Dedifferentiated amniotic fluid mesenchymal stem cell (primary cell): ENCODE results near the gene HIVEP3.
A peak's percentile ranks its signal among the peaks of the same experiment; 100 is the strongest.

Experiments used
- DNase-seq: peaks from one replicate; pipeline ENCODE4 v3.0.0-alpha.2; 2016; ENCODE audit errors: extremely low spot score

The HIVEP3 gene

DNA sequence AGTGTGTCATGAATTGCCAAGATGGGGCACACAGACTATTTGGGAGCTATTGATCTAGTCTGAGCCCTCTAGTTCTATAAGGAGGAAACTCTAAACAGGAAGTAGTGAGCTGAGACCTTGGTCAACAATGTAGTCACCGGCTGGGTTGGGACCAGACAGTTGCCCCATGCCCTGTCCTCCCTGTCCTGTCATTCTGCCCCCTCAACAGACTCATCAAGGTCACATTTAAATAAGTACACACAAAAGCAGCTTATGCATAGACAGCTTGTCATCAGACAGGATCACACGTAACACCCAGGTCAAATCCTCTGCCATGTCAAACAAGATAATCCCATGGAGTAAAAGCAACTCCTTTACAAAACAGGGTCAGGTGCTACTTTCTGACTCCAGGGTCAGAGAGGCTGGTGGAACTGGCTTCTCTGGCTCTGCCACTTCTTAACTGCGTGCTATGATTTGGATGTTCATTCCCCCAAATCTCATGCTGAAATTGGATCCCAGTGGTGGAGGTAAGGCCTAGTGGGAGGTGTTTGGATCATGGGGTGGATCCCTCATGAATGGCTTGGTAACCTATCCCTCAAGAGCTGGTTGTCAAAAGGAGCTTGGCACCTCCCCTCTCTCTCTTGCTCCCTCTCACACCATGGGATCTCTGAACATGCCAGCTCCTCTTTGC lies 128.9 kb downstream of the HIVEP3 start:
- DNase-seq: no peak

DNA sequence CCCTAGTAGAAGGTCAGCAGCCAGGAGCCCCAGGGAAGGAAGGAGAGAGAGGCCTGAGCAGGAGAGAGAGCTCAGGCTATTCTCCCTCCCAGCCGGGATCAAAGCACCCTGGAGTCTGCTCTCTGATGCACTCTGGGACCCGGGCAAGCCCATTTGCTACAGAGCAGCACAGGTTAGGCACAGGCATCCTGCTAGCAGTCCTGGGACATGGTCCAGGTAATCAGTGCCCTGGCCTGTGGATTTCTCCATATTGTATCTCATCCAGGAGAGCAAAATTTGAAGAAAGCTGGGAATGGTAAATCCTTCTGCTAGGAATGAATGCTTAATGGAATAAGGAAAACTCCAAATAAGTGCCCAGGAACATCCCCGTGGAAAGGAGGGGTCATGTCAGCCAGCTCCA lies 130.3 kb downstream of the HIVEP3 start:
- DNase-seq: no peak

- DNase-seq: no peak
Measured at GRCh38 chr1:41784531-41785274, 134.0 kb downstream of the HIVEP3 start.

GRCh38 chr1:41783189-41783639 lies 135.5 kb downstream of the HIVEP3 start:
- DNase-seq: peak; percentile 80

- no peak for DNase-seq
Measured at GRCh38 chr1:41780916-41781315, 137.8 kb downstream of the HIVEP3 start.

GRCh38 chr1:41780322-41780721 lies 138.4 kb downstream of the HIVEP3 start:
- DNase-seq: no peak

- no peak for DNase-seq
Measured at GRCh38 chr1:41779360-41779759, 139.4 kb downstream of the HIVEP3 start.

GRCh38 chr1:41777695-41778094 lies 141.0 kb downstream of the HIVEP3 start:
- no peak for DNase-seq

DNA sequence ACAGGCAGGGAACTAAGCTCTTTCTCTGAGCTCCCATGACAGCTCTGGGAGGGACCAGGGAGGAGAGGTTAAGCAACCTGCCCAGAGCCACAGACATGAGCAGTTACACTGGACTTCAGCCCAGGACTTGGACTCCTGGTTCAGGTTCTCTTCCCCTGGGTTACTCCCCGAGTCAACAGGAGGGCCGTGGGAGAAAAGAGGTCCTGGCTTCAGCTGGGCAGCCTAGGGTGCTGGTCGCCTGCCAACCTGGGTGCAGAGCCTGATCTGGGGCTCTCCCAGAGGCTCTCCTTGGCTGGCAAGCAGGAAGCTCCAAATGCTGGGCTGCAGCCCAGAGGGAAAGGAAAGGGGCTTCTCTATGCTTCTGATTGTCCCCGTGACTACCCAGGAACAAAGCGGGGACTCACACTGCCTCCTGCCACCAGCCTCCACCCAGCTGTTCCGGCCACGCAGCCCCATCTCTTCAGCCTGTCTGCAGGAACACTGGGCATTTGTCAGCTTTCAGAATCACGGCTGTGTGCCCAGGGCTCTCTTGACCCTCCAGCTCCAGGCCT lies 141.8 kb downstream of the HIVEP3 start:
- DNase-seq: no peak

DNA sequence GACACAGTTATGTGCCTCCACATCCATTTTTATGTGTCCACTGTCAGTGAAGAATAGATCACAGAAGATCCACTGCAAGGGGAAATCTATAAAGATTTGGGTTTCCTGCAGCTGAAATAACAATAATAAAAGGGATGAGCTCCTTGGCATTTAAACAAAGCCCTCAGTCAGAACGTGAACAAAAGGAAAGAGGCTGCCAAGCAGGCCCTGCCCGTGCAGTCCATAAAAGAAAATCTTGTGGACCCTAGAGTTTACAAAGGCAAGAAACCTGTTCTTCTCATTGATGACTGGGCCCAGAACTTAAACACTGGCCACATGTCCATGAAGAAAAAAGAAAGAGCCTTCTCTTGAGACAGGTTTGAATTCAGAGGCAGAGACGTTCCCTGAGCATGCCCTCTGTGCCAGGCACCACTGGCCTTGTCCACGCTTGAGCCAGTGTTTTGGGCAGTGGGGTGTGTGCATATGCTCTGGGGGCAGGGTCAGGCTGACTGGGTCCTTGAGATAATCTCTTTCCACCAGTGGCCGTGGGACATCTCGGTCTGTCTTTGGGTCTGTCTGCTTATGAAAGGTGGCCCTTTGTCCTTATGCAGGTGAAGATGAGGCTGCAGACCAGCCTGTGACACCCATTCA lies 142.7 kb downstream of the HIVEP3 start:
- no peak for DNase-seq

DNA sequence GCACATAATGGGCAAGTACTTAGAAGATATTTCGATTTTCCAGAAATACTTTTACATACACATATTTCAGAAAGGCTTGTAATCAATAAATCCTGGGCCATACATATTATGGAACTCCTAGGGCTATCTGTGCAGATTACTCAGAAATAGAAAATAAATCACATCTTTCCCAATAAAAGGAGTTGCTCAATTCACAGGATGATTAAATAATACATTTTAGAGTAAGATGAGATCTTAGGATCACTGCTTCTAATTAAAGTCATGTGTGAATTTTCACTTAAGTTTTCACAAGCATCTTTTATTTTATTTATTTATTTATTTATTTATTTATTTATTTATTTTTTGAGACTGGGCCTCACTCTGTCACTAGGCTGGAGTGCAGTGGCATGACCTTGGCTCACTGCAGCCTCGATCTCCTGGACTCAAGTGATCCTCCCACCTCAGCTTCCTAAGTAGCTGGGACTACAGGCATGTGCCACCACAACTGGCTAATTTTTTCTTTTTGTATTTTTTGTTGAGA lies 144.2 kb downstream of the HIVEP3 start:
- DNase-seq: no peak

DNA sequence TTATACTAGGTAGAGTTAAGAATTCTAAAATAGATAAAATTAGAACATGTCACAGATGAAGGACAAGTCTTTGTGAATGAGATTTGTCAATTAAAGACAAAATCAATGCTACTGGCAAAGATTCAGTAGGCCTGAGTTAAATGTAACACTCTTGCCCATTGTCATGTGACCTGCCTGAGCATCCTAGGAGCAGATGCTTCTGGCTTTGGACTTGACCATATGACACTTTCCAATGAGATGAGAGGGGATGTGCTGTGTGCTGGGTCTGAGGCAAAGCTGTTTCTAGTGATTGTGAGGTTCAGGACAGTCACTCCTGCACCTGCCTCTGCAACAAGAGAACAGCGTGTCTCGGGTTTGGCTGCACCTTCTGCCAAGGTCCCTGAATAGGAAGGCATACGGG lies 144.9 kb downstream of the HIVEP3 start:
- DNase-seq: no peak

GRCh38 chr1:41773144-41773591 lies 145.6 kb downstream of the HIVEP3 start:
- DNase-seq: peak; percentile 25

- DNase-seq: no peak
Measured at GRCh38 chr1:41769068-41769467, 149.7 kb downstream of the HIVEP3 start.

DNA sequence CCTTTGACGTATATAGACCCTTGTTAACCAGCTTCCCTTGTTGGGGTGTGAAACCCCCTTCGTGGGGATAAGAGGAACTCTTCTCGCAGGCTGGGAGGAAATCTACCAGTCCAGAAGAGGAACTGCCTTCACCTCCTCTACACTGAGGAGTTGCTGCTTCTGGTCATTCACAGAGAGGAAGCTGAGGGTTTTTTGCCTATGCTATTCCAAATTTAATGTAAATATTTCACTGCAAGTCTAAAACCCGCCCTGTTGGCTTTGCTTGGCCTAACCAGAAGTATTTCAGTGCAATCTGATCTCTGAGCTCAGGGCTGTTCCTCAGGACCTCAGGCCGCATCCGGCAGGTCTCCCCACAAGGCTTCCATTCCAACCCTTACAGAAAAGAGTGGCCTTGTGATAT lies 150.1 kb downstream of the HIVEP3 start:
- no peak for DNase-seq

- DNase-seq: no peak
Measured at GRCh38 chr1:41767534-41768525, 150.9 kb downstream of the HIVEP3 start.

DNA sequence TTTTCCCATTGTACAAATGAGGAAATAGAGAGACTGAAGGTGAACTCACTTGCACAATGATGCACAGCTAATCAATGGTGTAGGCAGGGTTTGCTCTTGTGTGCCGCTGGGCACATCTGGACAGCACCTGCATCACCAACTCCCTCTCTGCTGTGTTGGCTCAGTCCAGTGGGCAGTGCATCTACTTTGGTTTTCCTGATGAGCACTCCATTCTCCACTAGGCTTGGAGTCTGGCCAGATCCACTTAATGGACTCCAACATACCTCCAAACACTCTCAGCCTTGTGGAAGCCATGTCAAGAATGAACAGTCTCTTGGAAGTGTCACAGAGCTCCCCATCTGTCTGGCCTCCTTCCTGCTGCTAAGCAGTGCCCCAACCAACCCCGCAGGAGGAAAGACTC lies 152.2 kb downstream of the HIVEP3 start:
- DNase-seq: no peak

- no peak for DNase-seq
Measured at GRCh38 chr1:41766041-41766440, 152.7 kb downstream of the HIVEP3 start.

GRCh38 chr1:41765152-41765551 lies 153.6 kb downstream of the HIVEP3 start:
- no peak for DNase-seq

- no peak for DNase-seq
Measured at GRCh38 chr1:41764656-41765055, 154.1 kb downstream of the HIVEP3 start.

DNA sequence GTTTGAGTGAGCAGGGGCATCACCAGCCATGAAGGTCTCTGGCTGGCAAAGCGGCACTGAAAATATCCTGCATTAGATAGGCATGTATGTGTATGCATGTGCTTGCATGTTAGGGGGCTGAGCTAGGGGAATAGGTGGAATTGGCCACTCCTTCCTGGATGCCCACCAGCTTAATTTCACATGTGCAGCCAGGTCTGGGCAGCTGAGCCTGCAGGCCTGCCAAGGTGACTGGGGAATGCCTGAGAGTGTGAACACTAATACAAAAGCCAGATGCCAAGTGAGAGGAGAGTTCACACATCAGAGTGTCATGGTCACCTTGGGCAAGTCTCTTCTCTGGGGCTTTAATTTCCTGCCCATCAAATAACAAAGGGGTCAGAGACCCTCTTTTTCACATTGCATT lies 155.9 kb downstream of the HIVEP3 start:
- DNase-seq: no peak
